ENCODE measurements around the gene FHOD3. TPM values are rescaled to one million over a fixed set of nuclear protein-coding genes. Genes with fewer than 3 reads are reported as not detected.

The FHOD3 gene
- total and polyA plus RNA-seq, 9 of the 15 experiments (the other 6 are each of a cell fraction or from before 2014, with no cell fraction given): 0.11 TPM; not detected in 8

- TF ChIP-seq FOXK2 (conservative IDR thresholded peaks at IDR 0.05 in 1 of 2, IDR thresholded peaks at IDR 0.05 in 1 of 2; ENCODE audit: low read depth in 2 of 2) (no peak), ZNF584 (CRISPR knock-in tag; IDR thresholded peaks at IDR 0.05; ENCODE audit: low read depth) (no peak), HMG20A (CRISPR knock-in tag; conservative IDR thresholded peaks at IDR 0.05) (no peak), ZNF3 (CRISPR knock-in tag; IDR thresholded peaks at IDR 0.05) (no peak), ILK (tag; IDR thresholded peaks at IDR 0.05; ENCODE audit: borderline replicate concordance, low read depth) (no peak), CBX5 (IDR thresholded peaks at IDR 0.05; ENCODE audit: borderline replicate concordance, low read depth) (no peak), ZEB2 (IDR thresholded peaks at IDR 0.05) (no peak), ESRRA (IDR thresholded peaks at IDR 0.05; ENCODE audit: borderline replicate concordance, low read depth) (no peak), RFX5 (IDR thresholded peaks at IDR 0.05; ENCODE audit: low read depth, low read length) (no peak), NFE2L1 (tag; IDR thresholded peaks at IDR 0.05; ENCODE audit: borderline replicate concordance, low read depth) (no peak)
- TF ChIP-seq, protein P1, sequence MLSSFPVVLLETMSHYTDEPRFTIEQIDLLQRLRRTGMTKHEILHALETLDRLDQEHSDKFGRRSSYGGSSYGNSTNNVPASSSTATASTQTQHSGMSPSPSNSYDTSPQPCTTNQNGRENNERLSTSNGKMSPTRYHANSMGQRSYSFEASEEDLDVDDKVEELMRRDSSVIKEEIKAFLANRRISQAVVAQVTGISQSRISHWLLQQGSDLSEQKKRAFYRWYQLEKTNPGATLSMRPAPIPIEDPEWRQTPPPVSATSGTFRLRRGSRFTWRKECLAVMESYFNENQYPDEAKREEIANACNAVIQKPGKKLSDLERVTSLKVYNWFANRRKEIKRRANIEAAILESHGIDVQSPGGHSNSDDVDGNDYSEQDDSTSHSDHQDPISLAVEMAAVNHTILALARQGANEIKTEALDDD (IDR thresholded peaks at IDR 0.05): no peak
- TF ChIP-seq, protein P2, sequence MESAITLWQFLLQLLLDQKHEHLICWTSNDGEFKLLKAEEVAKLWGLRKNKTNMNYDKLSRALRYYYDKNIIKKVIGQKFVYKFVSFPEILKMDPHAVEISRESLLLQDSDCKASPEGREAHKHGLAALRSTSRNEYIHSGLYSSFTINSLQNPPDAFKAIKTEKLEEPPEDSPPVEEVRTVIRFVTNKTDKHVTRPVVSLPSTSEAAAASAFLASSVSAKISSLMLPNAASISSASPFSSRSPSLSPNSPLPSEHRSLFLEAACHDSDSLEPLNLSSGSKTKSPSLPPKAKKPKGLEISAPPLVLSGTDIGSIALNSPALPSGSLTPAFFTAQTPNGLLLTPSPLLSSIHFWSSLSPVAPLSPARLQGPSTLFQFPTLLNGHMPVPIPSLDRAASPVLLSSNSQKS (CRISPR knock-in tag; IDR thresholded peaks at IDR 0.05): no peak
- TF ChIP-seq, protein P3, sequence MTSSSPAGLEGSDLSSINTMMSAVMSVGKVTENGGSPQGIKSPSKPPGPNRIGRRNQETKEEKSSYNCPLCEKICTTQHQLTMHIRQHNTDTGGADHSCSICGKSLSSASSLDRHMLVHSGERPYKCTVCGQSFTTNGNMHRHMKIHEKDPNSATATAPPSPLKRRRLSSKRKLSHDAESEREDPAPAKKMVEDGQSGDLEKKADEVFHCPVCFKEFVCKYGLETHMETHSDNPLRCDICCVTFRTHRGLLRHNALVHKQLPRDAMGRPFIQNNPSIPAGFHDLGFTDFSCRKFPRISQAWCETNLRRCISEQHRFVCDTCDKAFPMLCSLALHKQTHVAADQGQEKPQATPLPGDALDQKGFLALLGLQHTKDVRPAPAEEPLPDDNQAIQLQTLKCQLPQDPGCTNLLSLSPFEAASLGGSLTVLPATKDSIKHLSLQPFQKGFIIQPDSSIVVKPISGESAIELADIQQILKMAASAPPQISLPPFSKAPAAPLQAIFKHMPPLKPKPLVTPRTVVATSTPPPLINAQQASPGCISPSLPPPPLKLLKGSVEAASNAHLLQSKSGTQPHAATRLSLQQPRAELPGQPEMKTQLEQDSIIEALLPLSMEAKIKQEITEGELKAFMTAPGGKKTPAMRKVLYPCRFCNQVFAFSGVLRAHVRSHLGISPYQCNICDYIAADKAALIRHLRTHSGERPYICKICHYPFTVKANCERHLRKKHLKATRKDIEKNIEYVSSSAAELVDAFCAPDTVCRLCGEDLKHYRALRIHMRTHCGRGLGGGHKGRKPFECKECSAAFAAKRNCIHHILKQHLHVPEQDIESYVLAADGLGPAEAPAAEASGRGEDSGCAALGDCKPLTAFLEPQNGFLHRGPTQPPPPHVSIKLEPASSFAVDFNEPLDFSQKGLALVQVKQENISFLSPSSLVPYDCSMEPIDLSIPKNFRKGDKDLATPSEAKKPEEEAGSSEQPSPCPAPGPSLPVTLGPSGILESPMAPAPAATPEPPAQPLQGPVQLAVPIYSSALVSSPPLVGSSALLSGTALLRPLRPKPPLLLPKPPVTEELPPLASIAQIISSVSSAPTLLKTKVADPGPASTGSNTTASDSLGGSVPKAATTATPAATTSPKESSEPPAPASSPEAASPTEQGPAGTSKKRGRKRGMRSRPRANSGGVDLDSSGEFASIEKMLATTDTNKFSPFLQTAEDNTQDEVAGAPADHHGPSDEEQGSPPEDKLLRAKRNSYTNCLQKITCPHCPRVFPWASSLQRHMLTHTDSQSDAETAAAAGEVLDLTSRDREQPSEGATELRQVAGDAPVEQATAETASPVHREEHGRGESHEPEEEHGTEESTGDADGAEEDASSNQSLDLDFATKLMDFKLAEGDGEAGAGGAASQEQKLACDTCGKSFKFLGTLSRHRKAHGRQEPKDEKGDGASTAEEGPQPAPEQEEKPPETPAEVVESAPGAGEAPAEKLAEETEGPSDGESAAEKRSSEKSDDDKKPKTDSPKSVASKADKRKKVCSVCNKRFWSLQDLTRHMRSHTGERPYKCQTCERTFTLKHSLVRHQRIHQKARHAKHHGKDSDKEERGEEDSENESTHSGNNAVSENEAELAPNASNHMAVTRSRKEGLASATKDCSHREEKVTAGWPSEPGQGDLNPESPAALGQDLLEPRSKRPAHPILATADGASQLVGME (CRISPR knock-in tag; IDR thresholded peaks at IDR 0.05): no peak
- TF ChIP-seq, protein P4, sequence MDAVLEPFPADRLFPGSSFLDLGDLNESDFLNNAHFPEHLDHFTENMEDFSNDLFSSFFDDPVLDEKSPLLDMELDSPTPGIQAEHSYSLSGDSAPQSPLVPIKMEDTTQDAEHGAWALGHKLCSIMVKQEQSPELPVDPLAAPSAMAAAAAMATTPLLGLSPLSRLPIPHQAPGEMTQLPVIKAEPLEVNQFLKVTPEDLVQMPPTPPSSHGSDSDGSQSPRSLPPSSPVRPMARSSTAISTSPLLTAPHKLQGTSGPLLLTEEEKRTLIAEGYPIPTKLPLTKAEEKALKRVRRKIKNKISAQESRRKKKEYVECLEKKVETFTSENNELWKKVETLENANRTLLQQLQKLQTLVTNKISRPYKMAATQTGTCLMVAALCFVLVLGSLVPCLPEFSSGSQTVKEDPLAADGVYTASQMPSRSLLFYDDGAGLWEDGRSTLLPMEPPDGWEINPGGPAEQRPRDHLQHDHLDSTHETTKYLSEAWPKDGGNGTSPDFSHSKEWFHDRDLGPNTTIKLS (IDR thresholded peaks at IDR 0.05; ENCODE audit: borderline replicate concordance, low read depth): no peak
- 1% methylated on average over 3 of the region's 3 CpGs for WGBS (ENCODE audit: insufficient coverage, low coverage, missing lambda C conversion rate)
- in situ Hi-C loops (cut with MboI): no loop called here
- no peak overlapping the region for H3K27ac ChIP-seq (ENCODE audit: extremely low read depth, low read depth, low read length)
- H3K9ac ChIP-seq (ENCODE audit: insufficient read depth in 1 of 2, low read depth in 2 of 2, low read length in 2 of 2): no peak overlapping the region
- H3K36me3 ChIP-seq (ENCODE audit: control insufficient read depth, insufficient read depth, low read length): no peaks in the 10 kb centered on the region
- BruUV-seq (replicated peaks): no TSS peak
- no peaks in the 10 kb centered on the region for H3K79me2 ChIP-seq (ENCODE audit: control insufficient read depth, insufficient read depth, low read length)
- peaks cover 0 to 4% of the 10 kb centered on the region in 2 experiments; a peak in 2 of 5 replicates for H3K27me3 ChIP-seq (ENCODE audit: control insufficient read depth in 2 of 2, insufficient read depth in 2 of 2, low read length in 2 of 2)
- no peaks in the 10 kb centered on the region for H4K20me1 ChIP-seq (replicated peaks; ENCODE audit: control insufficient read depth, insufficient read depth, low read length)
- ChIA-PET CTCF (ENCODE audit: low intra/inter-chr PET ratio) (no interaction called here), POLR2A (no interaction called here)
- no peaks in the 10 kb centered on the region for H3K9me3 ChIP-seq (replicated peaks; ENCODE audit: control insufficient read depth, insufficient read depth, low read depth, low read length)
- H3K9me1 ChIP-seq (ENCODE audit: control insufficient read depth, insufficient read depth, low read length): no peaks in the 10 kb centered on the region
- ATAC-seq (no peak), FAIRE-seq (no peak), DNase-seq (ENCODE audit: extremely low read depth in 1 of 4, low spot score in 3 of 4) (no peak)
- H2AFZ ChIP-seq (ENCODE audit: low read depth, low read length): no peak overlapping the region
- no peak overlapping the region for H3K4me2 ChIP-seq (ENCODE audit: insufficient read depth, low read length)
- H3K4me1 ChIP-seq (replicated peaks in 1 of 2; ENCODE audit: control insufficient read depth in 2 of 2, insufficient read depth in 2 of 2, low read length in 2 of 2): no peaks in the 10 kb centered on the region
- no peak overlapping the region for H3K4me3 ChIP-seq
- intact Hi-C loops (cut with micrococcal nuclease): loop anchor here (5.0 kb wide), 1 partner anchor 40 kb away; no protein-coding TSS in a partner anchor
Measured at GRCh38 chr18:36766836-36767235, 469.3 kb downstream of the FHOD3 start.

All from K562 (cell line).